Sigmoid colon (tissue), 4 donors: Measurements from ENCODE around the gene SNAP47.

Experiments
- POLR2AphosphoS5 ChIP-seq, 4 donors: sonication (generic); formaldehyde crosslinking; IDR thresholded peaks; one replicate each; pipeline ENCODE4 v1.6.1; 2017; ENCODE audit warnings: antibody characterized with exemption in 4 of 4
- TF ChIP-seq, protein P1 (sequence below), 4 experiments: fragments of 450-650 bp in 3 of 4; fragments of 200-600 bp in 1 of 4; IDR thresholded peaks; one replicate each; pipeline ENCODE4 v1.5.1; 2016 to 2019; ENCODE audit warnings: antibody characterized with exemption in 4 of 4, mild to moderate bottlenecking in 3 of 4, moderate library complexity in 2 of 4

DNA sequence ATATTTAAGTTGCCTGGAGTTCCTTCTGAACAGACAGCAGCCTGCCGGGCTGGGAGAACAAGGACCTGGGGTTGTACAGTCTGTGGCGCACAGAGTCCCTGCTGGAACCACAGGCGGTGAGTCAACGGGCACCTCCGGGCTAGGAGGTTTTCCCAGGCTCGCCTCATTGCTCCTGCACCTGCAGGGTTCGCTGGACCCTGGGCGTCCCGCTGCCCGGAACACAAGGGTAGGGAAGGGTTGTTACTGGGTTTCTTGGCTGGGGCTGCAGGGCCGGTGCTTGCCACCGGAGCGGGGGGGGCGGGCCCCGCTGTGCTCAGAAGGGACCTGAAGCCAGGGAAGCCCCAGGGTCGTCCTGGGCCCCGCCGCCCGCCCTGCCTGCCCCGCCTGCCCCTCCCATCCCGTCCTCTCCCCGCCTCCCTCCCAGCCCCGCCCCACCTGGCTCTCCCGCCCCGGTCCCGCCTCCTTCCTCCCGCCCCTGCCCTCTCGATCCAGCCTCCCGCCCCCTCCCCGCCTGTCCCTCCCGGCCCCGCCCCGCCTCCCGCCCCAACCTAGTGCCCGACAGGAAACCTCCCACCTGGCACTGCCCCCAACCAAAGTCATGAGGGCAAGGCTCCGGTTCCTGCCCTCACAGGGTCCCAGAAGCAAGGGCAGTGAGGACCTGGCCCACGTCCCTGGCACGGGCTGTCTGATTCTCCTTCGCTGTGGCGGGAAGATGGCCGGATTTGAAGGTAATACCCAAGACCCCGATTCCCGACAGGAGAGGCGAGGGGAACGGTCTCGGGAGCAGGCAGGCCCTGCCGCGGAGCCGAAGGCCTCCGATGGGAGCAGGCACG lies 7.0 kb upstream of the SNAP47 start:
- TF ChIP-seq, protein P1, sequence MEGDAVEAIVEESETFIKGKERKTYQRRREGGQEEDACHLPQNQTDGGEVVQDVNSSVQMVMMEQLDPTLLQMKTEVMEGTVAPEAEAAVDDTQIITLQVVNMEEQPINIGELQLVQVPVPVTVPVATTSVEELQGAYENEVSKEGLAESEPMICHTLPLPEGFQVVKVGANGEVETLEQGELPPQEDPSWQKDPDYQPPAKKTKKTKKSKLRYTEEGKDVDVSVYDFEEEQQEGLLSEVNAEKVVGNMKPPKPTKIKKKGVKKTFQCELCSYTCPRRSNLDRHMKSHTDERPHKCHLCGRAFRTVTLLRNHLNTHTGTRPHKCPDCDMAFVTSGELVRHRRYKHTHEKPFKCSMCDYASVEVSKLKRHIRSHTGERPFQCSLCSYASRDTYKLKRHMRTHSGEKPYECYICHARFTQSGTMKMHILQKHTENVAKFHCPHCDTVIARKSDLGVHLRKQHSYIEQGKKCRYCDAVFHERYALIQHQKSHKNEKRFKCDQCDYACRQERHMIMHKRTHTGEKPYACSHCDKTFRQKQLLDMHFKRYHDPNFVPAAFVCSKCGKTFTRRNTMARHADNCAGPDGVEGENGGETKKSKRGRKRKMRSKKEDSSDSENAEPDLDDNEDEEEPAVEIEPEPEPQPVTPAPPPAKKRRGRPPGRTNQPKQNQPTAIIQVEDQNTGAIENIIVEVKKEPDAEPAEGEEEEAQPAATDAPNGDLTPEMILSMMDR (IDR thresholded peaks at IDR 0.05): no peak
- peak in 3 of 4 donors; percentile 24 to 37 (median 30) for TF ChIP-seq POLR2AphosphoS5 (IDR thresholded peaks at IDR 0.05)
